MCF 10A (cell line): ENCODE measurements around the gene RGS10. TPM values are rescaled to one million over a fixed set of nuclear protein-coding genes. Genes with fewer than 3 reads are reported as not detected.

Source experiments
- BruUV-seq: library from RNA; stranded (reverse); fragments of 400-500 nt; replicated peaks from 2 replicates; lab custom pipeline; 2021; lab: Mats Ljungman, UMichigan
- CTCF ChIA-PET: fragments of 300-600 bp; sonication (Branson Sonifier 250); formaldehyde crosslinking; extraction: SDS; loops from one replicate; lab custom pipeline; 2021; ENCODE audit warnings: antibody characterized with exemption, inconsistent platforms; lab: Yijun Ruan, JAX
- POLR2A ChIA-PET: fragments of 300-600, 350-650 bp; sonication (Branson Sonifier 250); formaldehyde crosslinking; extraction: SDS; loops from one replicate; lab custom pipeline; 2020; ENCODE audit warnings: antibody characterized with exemption, inconsistent platforms; lab: Yijun Ruan, JAX
- DNase-seq: peaks from one replicate; pipeline ENCODE4 v3.0.0-alpha.2; 2018; ENCODE audit not compliant: unreplicated experiment
- H3K27ac Mint-ChIP-seq: one replicate; pipeline ENCODE4 v1.8.0; 2022; ENCODE audit warnings: mild to moderate bottlenecking, low read depth, mixed read lengths; ENCODE audit not compliant: unreplicated experiment
- H3K27me3 Mint-ChIP-seq: one replicate; pipeline ENCODE4 v1.8.0; 2022; ENCODE audit warnings: mixed read lengths; ENCODE audit not compliant: insufficient read depth, unreplicated experiment
- H3K36me3 Mint-ChIP-seq: one replicate; pipeline ENCODE4 v1.8.0; 2022; ENCODE audit warnings: mild to moderate bottlenecking, moderate library complexity, mixed read lengths; ENCODE audit not compliant: insufficient read depth, unreplicated experiment
- H3K4me1 Mint-ChIP-seq: one replicate; pipeline ENCODE4 v1.8.0; 2022; ENCODE audit warnings: mixed read lengths; ENCODE audit not compliant: insufficient read depth, unreplicated experiment
- H3K4me3 Mint-ChIP-seq: one replicate; pipeline ENCODE4 v1.8.0; 2022; ENCODE audit warnings: mild to moderate bottlenecking, moderate library complexity, mixed read lengths; ENCODE audit not compliant: unreplicated experiment
- H3K9me3 Mint-ChIP-seq: one replicate; pipeline ENCODE4 v1.8.0; 2022; ENCODE audit warnings: mixed read lengths; ENCODE audit not compliant: unreplicated experiment
- intact Hi-C: fragments of 100-400 bp; cut with micrococcal nuclease; formaldehyde crosslinking; loops from 2 replicates; pipeline ENCODE4 v1.14.1; 2022
- total RNA-seq: library from RNA; stranded (reverse); gene quantifications from 2 replicates; pipeline ENCODE4 v1.2.3, GENCODE V29; 2022
- TF ChIP-seq, protein P1 (sequence below): fragments of 200-600 bp; IDR thresholded peaks from one replicate; pipeline ENCODE4 v1.8.0; 2022; ENCODE audit warnings: antibody characterized with exemption, mild to moderate bottlenecking; ENCODE audit not compliant: unreplicated experiment

The RGS10 gene
- total RNA-seq, 1 experiment from 2014 or later = 26.0 TPM

DNA sequence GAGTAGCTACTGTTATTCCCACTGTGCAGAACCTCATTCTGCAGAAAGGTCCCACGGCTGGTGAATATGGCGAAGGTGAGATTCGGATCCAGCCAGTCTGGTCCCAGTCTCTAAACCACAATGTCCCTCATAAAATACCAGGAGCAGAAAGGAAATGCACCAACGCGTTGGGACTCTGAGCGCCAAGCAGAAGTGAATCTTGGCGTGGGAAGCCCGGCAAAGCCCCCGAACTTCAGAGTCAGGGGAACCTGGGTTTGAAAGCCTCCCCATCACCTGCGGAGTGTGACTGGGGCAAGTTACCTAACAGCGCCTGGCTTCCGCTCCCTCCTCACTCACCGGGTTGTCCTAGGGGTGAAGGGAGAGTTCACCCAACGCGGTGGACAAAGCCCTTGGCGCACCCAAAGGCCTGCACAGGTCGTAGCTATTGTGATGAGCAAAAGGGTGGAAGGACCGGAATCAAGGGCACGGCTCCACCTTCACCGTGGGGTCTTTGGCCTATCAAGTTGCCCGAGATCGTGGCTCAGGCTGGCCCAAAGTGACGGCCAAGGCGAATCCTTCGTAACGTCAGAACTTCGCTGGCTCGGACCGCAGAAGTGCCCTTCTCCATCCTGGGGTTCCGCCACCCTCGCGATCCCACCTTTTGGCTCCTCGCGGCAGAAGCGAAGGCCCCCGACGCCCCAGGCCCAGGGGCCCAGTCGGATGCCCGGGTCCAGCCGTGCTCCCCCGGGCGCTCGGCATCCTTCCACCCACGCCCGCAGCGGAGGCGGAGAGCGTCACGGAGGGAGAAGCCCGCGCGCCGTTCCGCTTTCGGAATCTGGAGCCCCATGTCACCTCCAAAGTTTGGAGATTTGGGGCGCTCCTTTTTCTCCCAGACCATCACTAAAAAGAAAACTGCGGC is 811 bp downstream of the RGS10 start:
- H3K4me3 Mint-ChIP-seq = peak overlapping the region; percentile 77
- BruUV-seq = no TSS peak
- TF ChIP-seq, protein P1, sequence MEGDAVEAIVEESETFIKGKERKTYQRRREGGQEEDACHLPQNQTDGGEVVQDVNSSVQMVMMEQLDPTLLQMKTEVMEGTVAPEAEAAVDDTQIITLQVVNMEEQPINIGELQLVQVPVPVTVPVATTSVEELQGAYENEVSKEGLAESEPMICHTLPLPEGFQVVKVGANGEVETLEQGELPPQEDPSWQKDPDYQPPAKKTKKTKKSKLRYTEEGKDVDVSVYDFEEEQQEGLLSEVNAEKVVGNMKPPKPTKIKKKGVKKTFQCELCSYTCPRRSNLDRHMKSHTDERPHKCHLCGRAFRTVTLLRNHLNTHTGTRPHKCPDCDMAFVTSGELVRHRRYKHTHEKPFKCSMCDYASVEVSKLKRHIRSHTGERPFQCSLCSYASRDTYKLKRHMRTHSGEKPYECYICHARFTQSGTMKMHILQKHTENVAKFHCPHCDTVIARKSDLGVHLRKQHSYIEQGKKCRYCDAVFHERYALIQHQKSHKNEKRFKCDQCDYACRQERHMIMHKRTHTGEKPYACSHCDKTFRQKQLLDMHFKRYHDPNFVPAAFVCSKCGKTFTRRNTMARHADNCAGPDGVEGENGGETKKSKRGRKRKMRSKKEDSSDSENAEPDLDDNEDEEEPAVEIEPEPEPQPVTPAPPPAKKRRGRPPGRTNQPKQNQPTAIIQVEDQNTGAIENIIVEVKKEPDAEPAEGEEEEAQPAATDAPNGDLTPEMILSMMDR = no peak
- no peaks in the 10 kb centered on the region for H3K27me3 Mint-ChIP-seq
- ChIA-PET POLR2A (interaction anchor here (0.6 to 1.6 kb wide), 7 partner anchors 10 to 345 kb away, joined by 3 to 8 read pairs (median 3); no protein-coding TSS in a partner anchor), CTCF (interaction anchor here (0.6 kb wide), 1 partner anchor 22 kb away, joined by 7 read pairs; no protein-coding TSS in a partner anchor)
- intact Hi-C loops = loop anchor here (5.0 kb wide), 2 partner anchors 56 to 334 kb away; partner anchors contain the start of genes GRK5 and TIAL1
- H3K4me1 Mint-ChIP-seq = peaks cover 37% of the 10 kb centered on the region
- H3K9me3 Mint-ChIP-seq = no peaks in the 10 kb centered on the region
- H3K27ac Mint-ChIP-seq = no peak overlapping the region
- no peak for DNase-seq
- H3K36me3 Mint-ChIP-seq = peaks cover 10% of the 10 kb centered on the region

- ChIA-PET POLR2A (interaction anchor here (0.6 kb wide), 1 partner anchor 342 kb away, joined by 3 read pairs; no protein-coding TSS in a partner anchor), CTCF (interaction anchor here (0.6 kb wide), 1 partner anchor 21 kb away, joined by 7 read pairs; no protein-coding TSS in a partner anchor)
- TF ChIP-seq, protein P1 = no peak
- Mint-ChIP-seq H3K4me3 (peak overlapping the region; percentile 77), H3K27ac (no peak overlapping the region), H3K36me3 (peaks cover 10% of the 10 kb centered on the region), H3K9me3 (no peaks in the 10 kb centered on the region), H3K4me1 (peaks cover 35% of the 10 kb centered on the region), H3K27me3 (no peaks in the 10 kb centered on the region)
- intact Hi-C loops = loop anchor here (5.0 kb wide), 2 partner anchors 56 to 334 kb away; partner anchors contain the start of genes GRK5 and TIAL1
- TSS peak; percentile 52 for BruUV-seq
- no peak for DNase-seq
Measured at GRCh38 chr10:119541046-119541445, 1.5 kb downstream of the RGS10 start.

GRCh38 chr10:119540038-119540437 is 2.5 kb downstream of the RGS10 start:
- intact Hi-C loops = loop anchor here (5.0 kb wide), 2 partner anchors 57 to 333 kb away; partner anchors contain the start of genes GRK5 and TIAL1
- Mint-ChIP-seq H3K4me1 (peaks cover 31% of the 10 kb centered on the region), H3K4me3 (no peak overlapping the region), H3K27ac (no peak overlapping the region), H3K27me3 (no peaks in the 10 kb centered on the region), H3K36me3 (peaks cover 10% of the 10 kb centered on the region), H3K9me3 (no peaks in the 10 kb centered on the region)
- TF ChIP-seq, protein P1 = no peak
- CTCF ChIA-PET = interaction anchor here (0.6 to 0.7 kb wide), 2 partner anchors 314 to 605 kb away, joined by 3 read pairs; no protein-coding TSS in a partner anchor
- POLR2A ChIA-PET = no interaction called here
- no peak for DNase-seq
- BruUV-seq = no TSS peak

- ChIA-PET POLR2A (no interaction called here), CTCF (no interaction called here)
- Mint-ChIP-seq H3K27me3 (no peaks in the 10 kb centered on the region), H3K9me3 (no peaks in the 10 kb centered on the region), H3K4me3 (no peak overlapping the region), H3K27ac (no peak overlapping the region), H3K4me1 (peaks cover 31% of the 10 kb centered on the region), H3K36me3 (peaks cover 10% of the 10 kb centered on the region)
- TF ChIP-seq, protein P1 = no peak
- no TSS peak for BruUV-seq
- intact Hi-C loops = no loop called here
- DNase-seq = no peak
Measured at GRCh38 chr10:119539359-119539825, 3.1 kb downstream of the RGS10 start.
